Suppressor macrophage treated with lipopolysaccharide for 4 hours (primary cell): ENCODE data around the gene CMTM6.
A peak's percentile ranks its signal among the peaks of the same experiment; 100 is the strongest.
"Not testable (repeated sequence)": the region's sequence is repeated elsewhere in the genome, so short reads cannot be mapped to it uniquely, and the experiment has no call there.

ENCODE experiments used
- DNase-seq: peaks from one replicate; pipeline ENCODE4 v3.0.0-alpha.2; 2020

Gene CMTM6

DNA sequence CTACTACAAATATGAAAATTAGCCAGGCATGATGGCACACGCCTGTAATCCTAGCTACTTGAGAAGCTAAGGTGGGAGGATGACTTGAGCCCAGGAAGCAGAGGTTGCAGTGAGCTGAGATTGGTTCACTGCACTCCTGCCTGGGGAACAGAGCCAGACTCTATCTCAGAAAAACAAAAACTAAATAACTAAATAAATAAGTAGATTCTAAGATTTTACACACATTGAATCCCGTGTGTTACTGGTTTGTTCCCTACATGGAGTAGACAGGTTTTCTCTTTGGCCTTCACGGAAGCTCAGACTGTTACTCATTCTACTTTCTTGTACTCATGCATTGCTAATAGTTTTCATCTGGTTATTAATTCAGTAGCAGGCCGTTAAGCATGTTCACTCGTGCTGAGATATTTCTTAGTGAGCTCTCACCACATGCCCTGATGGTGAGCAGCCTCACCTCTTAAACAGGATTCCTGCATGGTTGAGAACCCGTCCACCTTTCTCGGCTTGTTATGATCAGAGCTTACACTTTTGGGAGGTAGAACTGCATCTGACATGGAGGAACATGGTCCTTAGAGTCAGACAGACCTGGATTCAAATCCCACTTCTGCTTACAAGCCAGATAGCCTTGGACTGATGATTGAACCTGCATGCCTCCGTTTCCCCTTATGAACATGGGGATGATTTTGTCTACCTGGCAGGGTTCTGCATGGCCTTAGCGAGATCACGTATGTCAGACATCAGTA, 61.9 kb downstream of the CMTM6 start:
- no peak for DNase-seq

DNA sequence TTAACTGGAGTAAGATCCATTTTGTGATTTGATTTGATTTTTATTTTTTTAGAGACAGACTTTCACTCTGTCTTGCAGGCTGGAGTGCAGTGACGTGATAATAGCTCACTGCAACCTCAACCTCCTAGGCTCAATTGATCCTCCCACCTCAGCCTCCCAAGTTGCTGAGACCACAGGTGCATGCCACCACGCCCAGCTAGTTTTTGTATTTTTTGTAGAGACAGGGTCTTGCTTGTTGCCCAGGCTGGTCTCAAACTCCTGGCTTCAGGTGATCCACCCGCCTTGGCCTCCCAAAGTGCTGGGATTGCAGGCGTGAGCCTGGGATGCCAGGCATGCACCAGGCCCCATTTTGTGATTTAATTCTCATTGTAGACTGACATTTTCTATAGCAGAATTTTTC, 63.2 kb downstream of the CMTM6 start:
- DNase-seq, result not testable (repeated sequence)

DNA sequence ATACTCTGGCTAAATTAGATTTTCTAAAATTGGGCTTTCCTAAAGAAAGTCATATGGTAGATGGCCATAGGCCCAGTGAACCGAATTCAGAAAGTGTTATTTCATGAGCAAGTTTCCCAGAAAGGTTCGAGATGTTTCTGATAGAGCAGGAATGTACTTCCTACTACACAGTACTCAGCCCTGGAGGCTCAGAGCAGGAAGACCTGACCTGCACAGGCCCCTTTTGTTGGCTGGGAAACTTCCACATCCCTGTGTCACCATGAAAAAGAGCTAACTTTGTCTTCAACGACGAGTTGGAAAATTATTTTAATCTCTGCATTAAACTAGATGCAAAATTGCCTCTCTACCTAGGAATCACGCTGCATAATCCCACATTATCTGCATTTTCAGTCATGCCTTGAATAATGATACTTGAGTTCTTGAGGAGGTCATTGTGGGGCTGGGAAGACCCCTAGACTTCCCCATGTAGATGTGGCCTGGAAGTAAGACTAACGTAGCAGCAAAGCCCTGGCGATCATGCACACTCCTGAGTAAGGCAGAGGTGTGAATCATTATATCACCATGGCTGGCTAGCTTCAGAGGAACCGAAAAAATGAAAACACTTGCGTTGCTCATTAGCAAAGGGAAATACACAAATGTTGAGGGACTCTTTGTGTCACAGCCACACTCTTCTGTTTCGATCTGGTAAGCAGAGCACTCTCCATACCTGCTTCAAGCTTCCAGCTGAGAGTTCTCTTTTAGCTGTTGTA, 63.9 kb downstream of the CMTM6 start:
- no peak for DNase-seq

DNA sequence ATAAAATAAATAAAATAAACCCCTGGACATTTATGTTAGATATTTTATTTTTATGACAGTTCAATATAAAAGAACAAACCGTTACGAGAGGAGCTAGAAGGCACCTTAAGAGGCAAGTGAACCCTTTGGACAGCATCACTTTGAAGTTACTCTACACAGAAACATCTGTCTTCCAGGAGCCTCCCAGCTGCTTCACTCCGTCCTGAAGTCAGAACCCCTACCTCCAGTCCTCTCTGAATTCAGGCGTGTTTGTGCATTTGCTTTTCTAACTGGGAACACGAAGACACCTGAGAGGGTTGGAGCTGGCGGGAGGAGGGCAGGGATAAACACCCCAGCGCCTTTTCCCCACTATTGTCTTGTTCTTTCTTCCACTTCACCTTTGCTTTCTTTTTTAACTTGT, 64.8 kb downstream of the CMTM6 start:
- no peak for DNase-seq

DNA sequence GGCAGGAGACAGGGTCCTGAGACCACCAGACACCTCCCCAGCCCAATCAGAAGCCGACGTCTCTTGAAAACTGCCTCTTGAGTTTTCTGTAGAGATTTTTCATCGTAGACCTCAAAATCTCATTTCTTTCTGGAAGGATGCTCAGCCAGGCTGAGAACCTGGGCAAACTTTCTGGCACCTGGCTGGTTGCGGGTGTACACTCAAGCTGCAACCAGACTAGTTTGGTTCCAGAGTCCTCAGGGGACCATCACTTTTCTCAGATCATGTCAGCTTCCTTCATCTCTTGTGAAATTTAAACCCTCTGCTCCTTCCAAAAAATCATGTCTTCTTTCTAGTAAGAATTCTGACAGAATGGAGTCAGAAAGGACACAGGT, 65.8 kb downstream of the CMTM6 start:
- DNase-seq, result no peak

DNA sequence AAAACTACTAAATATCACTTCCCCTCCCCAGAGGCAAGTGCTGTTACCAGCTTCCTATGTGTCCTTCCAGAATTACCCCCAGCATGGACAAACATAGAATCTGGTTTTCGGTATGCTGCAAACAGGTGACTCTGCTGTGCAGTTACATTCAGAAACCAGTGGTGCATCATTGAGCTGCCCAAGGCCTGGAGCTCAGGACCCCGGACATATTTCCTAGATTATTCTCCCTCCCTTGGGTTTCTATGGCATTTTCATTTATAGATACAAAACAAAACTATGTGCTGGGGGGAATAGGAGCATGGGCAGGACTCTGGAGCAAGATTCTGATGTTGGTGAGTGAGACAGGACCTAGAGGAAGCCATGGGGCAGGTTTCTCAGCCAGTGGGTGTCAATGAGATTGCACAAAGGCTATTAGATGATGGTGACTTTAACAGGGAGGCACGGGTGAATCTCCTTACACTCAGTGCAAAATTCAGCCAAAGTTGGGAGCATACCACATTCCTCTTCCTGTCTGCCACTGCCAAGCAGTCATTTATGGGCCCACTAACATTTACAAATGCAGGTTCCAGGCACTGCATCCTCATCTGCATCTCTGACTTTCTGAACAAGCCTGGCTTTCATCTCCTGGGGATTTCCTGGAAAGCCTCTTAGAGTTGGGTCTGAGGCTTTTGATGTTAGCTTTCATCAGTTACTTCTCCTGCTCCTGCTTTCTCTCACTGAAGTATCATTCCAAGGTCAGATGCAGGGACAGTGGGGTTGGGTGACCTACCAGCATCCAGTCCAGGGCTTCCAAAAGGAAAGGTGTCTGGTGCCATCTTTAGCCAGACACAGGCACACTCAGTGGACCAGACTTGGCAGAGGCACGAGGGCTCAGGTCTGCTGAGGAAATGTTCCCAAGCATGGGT, 66.5 kb downstream of the CMTM6 start:
- no peak for DNase-seq

DNA sequence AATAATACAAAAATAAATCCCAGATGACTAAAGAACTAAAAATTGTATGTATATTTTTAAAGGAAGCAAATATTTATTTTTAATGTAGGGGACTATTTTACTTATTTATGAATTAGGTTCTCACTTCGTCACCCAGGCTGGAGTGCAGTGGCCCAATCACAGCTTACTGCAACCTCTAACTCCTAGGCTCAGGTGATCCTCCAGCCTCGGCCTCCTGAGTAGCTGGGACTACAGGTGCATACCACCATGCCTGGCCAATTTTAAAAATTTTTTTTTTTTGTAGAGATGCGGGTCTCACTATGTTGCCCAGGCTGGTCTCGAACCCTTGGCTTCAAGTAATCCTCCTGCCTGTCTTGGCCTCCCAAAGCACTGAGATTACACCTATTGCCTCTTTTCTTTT, 68.4 kb downstream of the CMTM6 start:
- no peak for DNase-seq

DNA sequence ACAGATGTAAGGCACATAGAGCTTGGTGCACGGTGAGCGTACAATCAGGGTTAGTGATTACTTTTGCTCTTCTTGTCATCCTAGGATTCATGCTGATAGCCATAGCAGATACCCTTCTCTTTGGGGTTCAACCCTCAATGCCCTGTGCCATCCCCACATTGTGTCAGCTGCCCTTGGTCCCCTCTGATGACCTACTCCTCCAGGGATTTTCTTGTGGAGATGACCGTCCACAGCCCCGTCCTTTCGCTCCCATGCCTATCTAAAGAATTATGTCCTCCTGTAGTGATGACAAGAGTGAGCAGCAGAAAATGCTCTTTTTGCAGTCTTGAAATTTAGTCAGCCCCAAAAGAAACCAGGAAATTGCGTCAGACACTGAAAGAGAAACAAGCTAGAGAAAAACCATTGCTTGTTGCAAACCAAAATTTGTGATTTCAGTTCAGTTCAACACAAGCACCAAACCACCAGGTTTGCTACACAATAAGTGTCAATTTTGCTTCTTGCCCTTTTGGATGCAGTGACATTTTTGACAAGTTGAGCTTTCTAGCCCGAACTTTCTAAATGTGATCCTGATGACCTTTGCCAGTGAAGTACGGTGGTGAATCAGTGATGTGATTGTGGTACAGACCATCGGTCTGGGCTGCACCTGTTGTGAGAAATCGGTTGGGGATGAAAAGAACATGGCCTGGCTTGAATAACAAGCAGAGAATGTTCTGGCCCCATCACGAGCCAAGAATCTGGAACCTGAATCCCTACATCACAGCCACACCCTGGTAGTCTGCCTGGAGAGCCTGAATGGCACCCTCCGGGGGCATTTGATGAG, 69.7 kb downstream of the CMTM6 start:
- DNase-seq, result peak; percentile 81

DNA sequence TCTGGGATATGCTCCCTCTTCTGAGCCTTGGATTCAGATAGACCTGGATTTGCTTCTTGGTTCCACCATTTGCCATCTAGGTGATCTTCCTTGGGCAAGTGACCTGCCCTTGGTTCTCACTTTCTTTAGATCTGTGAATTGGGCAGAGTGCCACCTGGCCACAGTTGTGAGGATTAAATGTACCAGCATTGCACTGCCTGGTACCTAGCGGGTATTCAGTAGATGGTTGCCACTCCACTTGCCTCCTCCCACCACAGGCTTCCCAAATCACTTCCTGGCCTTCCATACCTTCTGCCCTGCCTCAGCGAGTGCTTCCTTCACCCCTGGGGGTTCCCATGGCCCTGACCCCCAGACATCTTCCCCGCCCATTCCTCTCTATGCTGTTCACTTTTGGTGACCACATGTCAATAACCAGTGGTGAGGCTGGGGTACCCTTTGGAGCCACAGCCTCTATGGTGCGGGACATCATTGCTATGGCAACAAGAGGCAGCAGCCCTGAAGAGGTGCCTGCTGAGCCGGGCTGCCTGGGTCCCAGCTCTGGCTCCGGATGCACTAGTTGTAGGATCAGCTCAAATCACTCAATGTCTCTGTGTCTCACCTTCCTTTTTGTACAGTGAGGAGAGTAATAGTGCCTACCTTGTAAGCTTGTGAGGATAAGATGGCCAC, 70.5 kb downstream of the CMTM6 start:
- DNase-seq, result no peak

DNA sequence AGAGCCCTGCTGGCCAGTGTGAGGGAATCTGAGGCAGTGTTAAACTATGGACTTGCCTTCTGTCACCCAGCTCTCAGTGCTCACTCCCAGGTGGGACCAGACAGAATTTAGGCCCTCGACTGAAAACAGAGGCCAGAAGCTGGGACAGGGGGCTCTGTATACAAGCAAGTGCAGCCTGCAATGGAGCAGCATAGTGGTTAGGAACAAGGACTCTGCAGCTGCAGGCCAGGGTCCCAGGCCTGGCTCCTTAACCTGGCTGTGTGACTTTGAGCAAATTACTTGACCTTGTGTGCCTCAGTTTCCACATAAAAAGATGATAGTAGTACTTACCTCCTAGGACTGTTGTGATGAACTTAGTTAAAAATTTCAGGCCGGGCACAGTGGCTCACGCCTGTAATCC, 71.2 kb downstream of the CMTM6 start:
- DNase-seq, result no peak
